ENCODE results near the gene LRRC8D.

Gene LRRC8D

DNA sequence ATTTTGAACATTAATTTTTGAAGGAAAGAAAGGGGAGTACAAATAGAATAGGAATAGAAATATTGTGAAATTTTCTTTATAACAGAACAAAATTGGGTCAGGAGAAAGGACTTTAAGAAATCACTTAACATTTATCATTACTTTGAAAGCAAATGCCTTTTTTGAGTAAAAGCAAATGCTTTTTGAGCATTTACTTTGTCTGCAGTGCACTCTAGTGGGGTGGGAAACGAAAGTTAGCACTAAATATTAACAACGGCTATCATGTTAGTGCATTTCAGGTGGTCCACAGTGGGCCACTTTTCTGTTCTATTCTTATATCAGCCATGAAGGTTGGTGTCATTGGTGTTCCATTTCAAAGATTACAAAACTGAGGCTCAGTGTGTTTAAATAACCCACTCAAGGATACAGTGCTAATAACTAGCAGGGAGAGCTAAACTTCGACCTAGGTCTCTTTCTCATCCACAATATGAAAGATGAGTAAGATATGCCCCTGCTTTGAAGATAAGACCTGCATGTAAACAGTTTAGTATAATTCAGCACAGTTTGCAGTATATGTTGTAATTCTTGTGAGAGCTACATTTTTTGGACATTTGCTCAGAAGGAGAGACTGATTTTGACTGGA, 13.4 kb downstream of the LRRC8D start:
- no peak for DNase-seq

DNA sequence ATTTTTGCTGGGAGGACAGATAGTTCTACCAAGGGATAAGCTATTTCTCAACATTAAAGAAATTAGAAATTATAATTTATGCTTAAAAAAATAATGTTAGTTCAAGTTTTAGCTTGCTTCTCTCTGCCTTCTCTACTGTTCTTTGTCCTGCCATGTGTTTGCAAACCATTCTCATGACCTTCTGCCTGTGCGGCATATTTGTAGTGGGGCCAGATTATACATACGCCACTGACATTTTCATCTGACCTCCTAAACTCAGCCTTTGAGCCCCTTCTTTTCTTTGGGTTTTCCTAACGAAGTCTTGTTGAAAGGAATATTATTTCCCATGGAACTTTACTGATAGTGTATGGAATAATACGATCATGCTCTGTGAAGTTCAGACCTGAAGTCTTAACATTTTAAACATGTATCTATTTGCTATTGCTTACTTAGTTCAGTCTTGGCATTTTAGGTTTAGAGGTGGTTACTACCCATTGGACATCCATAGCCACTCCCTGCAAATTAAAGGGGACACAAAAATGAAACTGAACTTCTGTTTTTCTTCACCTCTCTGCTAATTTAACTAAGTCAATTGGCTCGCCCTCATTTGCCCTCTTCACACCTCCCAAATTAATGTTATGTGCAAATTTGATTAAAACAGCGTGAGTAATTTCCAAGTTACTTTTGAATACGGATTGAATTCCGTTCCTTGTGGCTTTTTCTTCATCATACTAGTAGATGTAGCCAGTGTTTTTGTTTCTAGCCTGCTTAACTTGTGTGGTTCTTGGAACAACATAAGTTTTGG, 15.6 kb downstream of the LRRC8D start:
- DNase-seq, result no peak

DNA sequence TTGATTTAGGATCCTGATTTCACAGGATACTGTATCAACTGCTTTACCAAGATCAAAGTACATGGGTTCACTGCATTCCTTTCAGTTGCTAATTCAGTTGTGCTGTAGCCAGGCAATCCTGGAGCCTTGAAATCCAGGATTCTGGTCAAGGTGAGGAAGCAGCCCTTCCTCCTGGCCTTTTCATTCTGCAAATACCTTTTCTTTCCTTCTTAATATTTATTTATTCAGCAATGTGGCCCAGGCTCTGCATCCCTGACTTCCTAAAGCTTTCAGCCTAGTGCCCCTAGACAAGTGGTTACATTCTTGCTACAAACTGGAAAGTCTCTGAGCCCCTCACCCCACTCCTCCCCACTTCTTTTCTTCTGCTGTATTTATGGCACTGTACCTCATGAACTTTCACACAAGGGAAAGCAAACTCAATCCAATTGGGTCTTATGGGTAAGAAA, 16.2 kb downstream of the LRRC8D start:
- no peak for DNase-seq

DNA sequence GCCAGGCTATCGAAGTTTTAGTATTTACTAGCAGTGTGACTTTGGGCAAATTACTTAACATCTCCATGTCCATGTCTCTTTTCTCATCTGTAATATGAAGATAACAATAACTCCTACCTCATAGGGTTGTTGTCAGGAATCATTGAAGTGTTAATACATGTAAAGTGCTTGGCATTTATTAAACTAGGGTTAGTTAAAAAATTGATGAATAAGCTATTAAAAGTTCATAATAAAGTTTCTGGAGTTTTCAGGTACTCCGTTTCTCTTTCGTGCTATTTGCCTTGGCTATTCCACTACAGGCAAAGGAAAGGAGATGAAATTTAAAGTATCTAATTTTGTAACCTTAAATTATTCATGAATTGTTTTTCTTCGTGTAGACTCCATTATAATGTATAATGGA, 16.7 kb downstream of the LRRC8D start:
- no peak for DNase-seq

DNA sequence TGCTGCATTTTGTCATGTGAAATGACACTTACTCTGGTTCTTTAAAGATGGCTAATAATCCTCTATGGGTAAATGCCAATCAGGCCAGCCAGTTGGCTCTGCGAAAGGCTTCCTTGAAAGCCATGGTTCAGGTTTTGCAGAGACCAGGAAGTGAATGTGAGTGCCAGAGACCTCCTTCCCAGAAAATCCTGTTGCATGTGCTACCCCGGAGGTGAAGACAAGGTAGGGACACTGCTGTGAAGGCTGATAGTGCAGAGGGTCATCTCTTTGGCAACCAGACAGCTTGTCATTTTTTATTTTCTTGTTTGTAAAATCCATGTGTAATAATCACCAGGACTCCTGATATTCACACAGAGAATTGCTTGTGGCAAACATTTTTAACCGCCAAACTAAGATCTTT, 18.7 kb downstream of the LRRC8D start:
- no peak for DNase-seq

DNA sequence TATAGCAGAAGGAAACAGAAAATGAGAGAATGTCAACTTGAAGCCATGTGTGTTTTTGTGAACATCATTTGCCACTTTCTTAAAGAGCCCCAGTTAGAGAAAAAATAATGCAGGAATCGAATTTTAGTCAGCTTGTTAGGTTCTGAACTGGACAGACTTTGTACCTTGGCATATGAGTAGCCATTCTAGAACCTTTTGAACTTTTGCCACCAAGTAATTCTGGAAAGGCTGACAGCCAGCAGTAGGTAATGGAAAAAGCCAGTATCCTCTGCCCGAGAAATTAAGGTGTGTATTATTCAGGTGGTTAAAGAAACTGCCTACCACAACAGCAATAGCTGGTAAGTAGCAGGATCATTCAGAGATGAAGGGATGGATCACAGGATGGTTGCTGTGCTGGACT, 20.7 kb downstream of the LRRC8D start:
- DNase-seq, result no peak

DNA sequence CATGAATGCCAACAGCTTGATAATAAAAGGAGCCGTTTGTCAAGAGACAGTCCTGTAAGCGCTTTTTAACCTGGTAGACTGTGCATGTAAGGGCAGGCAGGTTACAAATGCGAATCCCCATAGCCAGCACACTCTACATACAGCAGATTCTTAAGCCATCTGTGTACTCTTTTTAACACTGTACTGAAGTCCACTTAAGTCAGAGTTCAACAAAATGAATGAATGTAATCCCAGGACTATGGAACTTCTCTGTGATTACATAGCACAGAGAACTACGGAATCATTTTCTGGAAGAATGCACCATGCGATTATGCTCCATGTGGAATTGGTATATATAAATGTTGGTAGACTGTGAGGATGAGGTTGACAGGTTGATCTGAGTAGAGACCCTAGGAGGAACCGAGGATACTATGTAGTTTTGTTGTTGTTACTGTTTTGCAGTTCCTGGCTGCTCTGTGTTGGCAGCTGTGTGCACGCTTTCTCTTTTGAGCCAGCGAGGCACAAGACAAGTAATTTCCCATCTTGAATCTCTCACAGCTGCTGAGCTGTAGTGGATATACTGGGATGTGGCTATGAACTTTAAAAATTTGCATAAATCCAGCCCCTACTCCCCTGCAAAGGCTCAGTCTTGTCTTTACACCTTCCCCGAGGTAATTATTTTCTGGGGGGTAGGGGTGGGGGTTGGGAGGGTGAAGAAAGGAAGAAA, 21.9 kb downstream of the LRRC8D start:
- no peak for DNase-seq

DNA sequence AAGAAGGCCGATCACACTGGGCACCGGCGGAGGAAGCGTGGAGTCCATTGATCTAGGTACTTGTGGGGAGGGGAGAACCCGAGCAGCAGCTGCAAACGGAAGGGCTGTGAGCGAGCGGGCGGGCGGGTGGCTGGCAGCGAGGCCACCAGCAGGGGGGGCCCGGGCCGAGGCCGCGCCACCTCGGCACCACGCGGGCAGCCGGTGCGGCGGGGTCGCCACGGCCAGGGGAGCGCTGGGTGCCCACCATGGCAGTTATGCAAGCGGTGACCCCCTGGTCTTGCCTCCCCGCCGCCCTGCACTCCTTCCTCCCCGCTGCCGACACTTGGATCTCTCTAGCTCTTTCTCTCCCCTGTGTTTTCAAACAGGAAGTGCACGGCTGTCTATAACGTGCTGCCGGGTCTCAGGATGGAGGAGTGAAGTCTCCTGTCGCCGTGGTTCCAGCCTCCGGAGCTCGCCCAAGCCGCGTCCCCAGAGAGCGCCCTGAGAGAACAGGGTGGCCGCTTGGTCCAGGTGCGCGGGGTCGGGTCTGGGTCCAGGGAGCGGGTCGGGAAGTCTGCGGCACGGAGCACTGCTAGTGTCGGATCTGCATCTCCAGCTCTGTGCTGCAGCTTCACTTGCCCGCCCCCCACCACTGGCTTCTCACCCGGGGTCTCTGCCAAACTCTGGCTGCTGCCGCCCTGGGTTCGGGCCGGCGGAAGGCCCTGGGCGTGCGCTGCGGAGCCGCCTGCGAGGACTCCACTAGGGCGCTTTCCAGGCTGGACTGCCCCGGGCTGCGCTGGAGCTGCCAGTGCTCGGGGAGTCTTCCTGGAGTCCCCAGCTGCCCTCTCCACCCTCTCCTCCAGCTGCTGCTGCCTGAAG, 22.7 kb downstream of the LRRC8D start:
- DNase-seq, result peak; percentile 82

DNA sequence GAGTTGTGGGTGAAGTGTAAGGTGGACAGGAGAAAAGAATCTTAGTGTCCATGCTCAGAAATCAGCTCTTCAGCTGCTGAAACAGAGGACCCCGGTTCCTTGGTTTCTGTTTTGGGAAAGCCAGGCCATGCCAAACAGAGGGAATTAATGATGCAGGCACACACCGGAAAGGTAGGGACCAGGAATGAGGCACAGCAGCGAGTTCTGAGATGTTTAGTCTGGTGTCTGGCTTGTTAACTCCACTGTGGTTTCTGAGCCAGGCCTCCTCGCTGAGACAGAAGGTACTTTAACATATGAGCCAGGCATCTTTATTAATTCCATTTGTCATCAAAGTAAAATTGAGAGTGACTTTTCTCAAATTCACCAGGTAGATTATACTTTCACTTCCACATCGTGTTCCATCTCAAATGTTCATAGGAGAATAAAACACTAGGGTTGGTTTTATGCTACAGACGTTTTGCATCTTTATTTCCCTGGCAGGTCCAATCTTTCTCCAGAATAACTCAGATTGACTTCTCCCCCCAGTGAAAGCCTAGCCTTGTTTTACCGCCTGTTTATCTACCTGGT, 23.5 kb downstream of the LRRC8D start:
- peak; percentile 57 for DNase-seq

DNA sequence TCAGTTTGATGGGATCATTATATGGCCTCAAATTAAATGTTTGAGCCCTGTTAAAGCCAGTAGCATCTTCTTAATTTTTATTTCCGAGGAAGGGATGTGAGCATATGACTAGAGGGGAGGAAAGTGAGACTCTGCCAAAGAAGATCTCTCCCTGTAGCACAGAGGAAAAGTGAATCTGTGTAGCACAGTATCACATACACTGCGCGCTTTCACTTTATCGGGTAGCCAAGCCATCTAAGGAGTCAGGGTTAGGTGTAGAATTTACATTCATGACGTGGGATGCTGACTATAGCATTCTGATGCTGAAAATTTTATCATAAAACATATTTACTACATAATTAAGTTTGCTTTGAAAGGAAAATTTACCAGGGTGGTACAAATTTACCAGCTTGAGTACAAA, 24.0 kb downstream of the LRRC8D start:
- peak; percentile 24 for DNase-seq

DNA sequence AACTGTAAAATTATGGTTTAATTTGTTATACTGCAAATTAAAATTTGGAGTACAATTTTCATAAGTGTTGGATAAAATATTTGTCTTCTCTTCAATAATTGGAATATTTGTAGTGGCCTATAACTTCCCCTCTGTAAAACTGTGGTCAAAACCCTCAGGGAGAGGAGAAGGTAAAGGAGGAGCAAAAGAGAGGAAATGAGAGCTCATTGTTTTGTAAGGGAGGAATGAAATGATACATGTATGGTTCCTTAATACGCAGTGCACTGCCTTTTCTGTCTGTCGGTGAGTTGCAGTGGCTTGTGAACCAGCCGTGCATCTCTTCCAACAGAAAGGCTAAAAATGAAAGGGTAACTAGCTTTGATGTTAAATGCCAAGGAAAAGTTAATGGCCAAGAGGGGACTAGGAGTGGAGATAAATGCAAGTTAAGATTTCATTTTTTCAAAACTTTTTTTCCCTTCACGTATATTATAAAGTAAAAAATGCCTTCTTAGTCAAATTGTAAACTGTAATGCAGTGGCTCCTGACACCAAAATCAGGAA, 26.4 kb downstream of the LRRC8D start:
- no peak for DNase-seq

DNA sequence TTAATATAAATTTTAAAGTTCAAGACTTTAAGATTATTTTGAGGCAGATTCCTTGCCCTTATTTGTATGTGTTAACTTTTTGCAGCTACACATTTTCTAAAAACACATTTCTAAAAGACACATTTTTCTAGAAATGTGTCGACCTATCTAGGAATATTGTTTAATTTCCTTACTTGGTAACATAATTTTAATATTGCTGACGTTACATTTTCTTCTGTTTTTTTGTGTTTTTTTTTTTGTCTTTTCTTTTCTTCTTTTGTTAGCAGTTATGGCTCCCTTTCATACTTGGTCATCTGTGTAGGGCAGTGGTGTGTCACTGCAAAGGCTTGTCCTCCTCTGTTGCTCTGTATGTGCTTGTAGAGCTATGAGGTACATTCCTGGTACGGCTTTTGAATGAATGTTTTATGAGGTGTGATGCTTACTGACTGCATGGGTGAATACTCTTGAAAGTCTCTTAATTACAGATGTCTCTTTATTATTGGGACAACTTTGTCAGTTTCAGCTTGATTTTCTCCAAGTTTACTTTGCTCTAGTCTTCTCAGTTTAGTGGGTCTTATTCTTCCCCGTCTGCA, 30.1 kb downstream of the LRRC8D start:
- no peak for DNase-seq

DNA sequence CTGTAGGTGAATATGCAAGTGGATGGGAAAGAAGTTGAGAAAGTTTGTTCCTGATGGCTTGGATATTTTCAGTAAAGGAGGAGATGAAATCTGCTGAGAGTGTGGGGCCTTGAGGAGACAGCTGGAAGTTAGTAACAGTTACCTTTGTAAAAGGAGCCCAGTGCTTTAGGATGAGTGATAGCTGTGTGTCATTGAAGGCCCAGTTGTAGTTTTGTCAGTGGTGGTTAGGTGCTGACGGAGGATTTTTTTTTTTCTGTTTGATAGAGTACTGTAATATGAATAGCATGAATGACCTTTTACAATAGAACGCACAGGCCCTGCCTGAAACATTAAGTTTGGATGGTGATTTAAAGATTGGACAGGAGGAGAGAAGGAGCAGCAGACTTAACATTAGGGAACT, 33.3 kb downstream of the LRRC8D start:
- no peak for DNase-seq

DNA sequence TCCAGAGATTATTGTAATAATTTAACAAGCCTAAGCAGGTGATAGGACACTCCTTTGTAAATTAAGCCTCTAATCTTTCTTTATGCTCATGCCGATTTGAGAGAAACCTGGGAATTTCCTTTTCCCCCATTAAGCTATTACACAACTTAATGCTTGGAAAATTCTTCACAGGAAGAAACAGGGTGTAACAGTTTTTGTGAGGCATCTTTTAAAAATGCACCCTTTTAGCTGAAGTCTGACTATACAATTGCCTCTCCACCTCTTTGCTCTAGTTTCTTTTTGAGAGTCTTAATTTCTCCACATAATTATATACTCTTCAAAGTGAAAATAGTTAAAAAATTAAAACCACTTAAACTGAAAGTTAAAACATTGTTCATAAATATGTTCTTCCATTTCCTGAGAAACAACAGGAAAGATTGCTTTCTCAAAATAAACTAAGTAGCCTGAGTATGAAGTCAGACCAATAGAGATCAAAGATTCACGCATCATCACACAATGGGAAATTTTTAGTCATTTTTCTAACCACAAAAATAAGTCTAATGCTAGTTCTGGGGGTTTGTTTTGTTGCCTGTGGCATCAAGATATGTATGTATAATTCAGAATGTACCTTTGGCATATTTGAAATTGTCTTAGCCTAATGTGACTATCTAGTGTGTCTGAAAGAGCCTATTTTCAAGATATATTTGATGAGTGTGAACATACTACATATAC, 34.7 kb downstream of the LRRC8D start:
- no peak for DNase-seq

DNA sequence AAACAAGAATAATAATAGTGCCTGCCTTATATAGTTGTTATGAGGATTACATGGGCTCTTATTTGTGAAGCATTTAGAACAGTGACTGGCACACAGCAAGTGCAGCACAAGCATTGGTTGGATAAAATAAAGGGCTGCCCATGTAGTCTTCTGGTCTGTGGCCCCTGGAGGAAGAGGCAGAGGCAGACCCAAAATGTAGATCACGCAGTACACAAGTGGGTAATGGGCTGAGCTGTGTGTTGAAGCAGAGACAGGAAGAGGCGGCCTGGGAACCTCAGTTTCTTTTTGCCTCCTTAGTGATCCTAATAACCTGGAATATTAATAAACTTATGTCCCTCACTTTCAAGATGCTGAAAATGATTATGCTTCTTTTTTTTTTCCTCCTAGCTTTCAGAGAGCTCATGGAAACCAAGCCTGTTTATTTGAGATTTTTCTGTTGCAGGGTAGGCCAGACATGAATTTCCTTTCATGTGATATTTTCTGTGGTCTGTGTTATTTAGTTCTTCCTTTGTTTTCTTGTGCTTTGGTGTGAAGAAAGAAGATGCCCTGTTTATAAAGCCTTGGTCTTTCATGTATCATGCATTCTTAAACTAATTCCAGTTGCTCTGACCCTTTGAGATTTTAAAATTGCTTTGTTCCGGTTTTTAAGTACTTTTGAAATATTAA, 42.5 kb downstream of the LRRC8D start:
- DNase-seq, result no peak

DNA sequence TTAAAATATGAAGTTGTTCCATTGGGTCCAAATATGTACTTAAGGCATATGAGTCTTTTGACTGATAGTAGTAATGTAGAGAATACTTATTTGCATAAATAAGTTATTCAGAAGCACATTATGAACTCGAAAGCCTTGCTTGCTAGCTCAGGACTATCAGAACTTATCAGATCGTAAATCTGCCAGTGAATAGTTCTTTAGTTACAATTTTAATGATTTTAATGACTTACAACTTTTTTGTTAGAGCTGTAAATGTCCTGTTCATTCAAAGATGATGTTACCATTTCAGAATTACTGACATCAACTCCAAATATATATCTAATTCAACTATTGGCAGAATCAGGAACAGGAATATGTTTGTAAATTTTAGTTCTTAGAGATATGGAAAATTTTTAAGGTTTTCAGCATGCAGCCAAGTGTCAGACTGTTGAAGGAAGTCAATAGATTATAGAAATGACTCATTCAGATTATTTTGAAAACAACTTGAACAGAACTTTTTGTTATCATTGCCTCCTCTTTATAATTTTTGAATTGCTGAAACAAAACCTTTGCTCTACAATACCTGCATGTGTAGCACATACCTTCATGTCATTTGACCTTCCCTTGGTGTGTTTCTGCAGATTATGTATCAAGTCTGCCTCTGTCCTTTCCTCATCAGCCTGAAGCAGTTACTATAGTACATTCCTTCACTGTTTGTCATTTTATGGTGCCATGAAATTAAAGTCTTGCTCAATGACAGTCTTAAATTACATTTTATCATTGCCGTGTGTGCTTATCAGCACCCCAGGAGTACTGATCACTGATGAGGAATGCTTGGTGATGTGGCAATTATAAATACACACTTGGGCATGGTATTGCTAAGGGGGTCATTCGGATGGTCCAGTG, 44.9 kb downstream of the LRRC8D start:
- DNase-seq, result no peak

DNA sequence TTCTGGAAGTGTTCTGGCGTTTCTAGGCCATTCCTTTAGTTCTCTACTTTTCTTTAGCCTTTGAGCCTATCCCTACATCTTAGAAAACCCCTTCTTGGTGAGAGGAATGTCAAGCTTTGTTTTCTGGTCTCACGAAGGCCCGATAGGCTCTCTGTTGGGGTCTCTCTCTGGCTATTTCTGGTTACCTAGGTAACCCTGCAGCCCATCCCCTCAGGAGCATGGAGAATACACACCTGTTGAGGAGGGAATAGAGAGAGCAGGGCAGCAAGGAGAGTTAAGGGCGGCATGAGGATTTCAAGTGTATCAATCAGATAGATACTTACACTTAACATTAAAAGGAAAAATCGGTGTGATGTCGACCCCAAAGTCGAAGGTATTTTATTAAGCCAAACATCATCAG, 45.7 kb downstream of the LRRC8D start:
- DNase-seq, result no peak

DNA sequence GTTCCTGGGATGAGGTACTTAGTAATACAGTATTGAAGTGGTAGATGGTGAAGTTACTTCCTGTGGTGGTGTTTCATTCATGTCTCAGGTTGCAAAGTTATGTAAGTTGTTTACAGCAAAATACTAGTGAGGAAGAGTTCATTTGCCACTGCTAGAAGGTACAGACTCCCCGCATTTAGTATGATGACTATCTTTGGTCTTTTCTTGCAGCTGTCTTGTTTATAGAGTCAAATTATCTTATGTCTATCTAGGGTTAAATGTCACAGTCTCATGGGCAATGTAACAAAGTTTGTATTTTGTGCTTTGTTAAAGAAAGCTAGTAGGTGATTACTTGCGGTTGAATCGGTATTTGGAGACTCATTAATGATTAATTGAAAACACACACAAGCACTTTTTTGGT, 50.2 kb downstream of the LRRC8D start:
- DNase-seq, result no peak

DNA sequence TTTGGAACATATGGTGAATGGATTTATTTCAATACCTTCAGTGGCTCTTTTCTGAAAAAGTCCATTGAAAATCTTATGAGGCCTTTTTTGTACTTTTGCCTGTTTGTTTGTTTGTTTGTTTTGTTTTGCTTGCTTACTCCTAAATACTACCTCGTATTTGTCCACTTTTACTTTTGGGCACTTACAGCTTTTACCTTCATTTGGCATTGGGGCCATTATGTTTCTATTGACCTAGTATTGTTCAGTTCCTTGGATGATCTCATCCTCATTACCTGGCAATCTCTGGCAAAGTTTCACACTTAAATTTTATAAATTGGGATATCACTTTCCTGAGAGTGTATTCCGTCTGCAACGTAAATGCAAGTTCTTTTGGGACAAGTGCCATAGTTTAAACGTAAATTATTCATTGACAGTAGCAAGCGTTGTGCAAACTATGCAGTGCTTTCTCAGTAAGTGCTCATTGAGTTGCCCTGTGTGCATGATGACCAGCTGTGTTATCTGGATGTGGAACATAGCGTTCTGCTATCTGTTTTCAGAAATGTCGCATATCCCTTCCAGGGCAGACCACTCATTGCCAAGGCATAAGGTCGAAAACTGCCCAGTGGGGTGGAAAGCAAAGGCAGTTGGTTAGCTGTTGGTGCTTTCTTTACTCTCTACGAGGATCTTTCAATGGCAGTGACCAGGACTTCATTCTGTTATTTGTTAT, 51.1 kb downstream of the LRRC8D start:
- DNase-seq, result no peak
